Activated B cell treated with CpG ODN at 0.5 μM for 24 hours (primary cell): Measurements from ENCODE around the gene ABCA13. TPM values are rescaled to one million over a fixed set of nuclear protein-coding genes. Genes with fewer than 3 reads are reported as not detected.

Experiments
- ATAC-seq: fragments of 200-7000 bp; cut with Tn5 transposase; one replicate; pipeline ENCODE4 v1.10.0; 2021; ENCODE audit warnings: low read depth, mild to moderate bottlenecking, moderate library complexity
- CTCF ChIA-PET: fragments of 350-600 bp; sonication (Branson Sonifier 250); formaldehyde crosslinking; loops from one replicate; lab custom pipeline; 2021; ENCODE audit warnings: antibody characterized with exemption; lab: Charles Lee
- POLR2A ChIA-PET: fragments of 350-600 bp; sonication (Branson Sonifier 250); formaldehyde crosslinking; loops from one replicate; lab custom pipeline; 2021; ENCODE audit warnings: antibody characterized with exemption; lab: Charles Lee
- DNase-seq: peaks from one replicate; pipeline ENCODE4 v3.0.0; 2022
- H3K27ac Mint-ChIP-seq: one replicate; pipeline ENCODE4 v1.8.0; 2020; ENCODE audit warnings: mixed read lengths
- H3K27me3 Mint-ChIP-seq: one replicate; pipeline ENCODE4 v1.8.0; 2021; ENCODE audit warnings: mixed read lengths
- H3K36me3 Mint-ChIP-seq: one replicate; pipeline ENCODE4 v1.8.0; 2021; ENCODE audit warnings: low read depth, mixed read lengths
- H3K4me1 Mint-ChIP-seq: one replicate; pipeline ENCODE4 v1.8.0; 2021; ENCODE audit warnings: mixed read lengths
- H3K4me3 Mint-ChIP-seq: one replicate; pipeline ENCODE4 v1.8.0; 2020; ENCODE audit warnings: mild to moderate bottlenecking, mixed read lengths
- H3K9me3 Mint-ChIP-seq: one replicate; pipeline ENCODE4 v1.8.0; 2020; ENCODE audit warnings: mixed read lengths
- intact Hi-C: fragments of 100-400 bp; cut with micrococcal nuclease; formaldehyde crosslinking; loops from one replicate; pipeline ENCODE4 v1.15.1; 2024
- total RNA-seq: library from RNA; stranded (reverse); gene quantifications from 2 replicates; pipeline ENCODE4 v1.2.3, GENCODE V29; 2022
- TF ChIP-seq, protein P1 (sequence below): fragments of 200-600 bp; IDR thresholded peaks from one replicate; pipeline ENCODE4 v1.8.0; 2022; ENCODE audit warnings: antibody characterized with exemption, mild to moderate bottlenecking

The ABCA13 gene
- total RNA-seq, 1 donor from 2014 or later = not detected

- ATAC-seq (no peak), DNase-seq (no peak)
- no peak overlapping the region for H3K4me3 Mint-ChIP-seq
- H3K27ac Mint-ChIP-seq = no peak overlapping the region
- no peaks in the 10 kb centered on the region for H3K27me3 Mint-ChIP-seq
- H3K9me3 Mint-ChIP-seq = peaks cover 7% of the 10 kb centered on the region
- ChIA-PET CTCF (no interaction called here), POLR2A (no interaction called here)
- H3K36me3 Mint-ChIP-seq = no peaks in the 10 kb centered on the region
- TF ChIP-seq, protein P1, sequence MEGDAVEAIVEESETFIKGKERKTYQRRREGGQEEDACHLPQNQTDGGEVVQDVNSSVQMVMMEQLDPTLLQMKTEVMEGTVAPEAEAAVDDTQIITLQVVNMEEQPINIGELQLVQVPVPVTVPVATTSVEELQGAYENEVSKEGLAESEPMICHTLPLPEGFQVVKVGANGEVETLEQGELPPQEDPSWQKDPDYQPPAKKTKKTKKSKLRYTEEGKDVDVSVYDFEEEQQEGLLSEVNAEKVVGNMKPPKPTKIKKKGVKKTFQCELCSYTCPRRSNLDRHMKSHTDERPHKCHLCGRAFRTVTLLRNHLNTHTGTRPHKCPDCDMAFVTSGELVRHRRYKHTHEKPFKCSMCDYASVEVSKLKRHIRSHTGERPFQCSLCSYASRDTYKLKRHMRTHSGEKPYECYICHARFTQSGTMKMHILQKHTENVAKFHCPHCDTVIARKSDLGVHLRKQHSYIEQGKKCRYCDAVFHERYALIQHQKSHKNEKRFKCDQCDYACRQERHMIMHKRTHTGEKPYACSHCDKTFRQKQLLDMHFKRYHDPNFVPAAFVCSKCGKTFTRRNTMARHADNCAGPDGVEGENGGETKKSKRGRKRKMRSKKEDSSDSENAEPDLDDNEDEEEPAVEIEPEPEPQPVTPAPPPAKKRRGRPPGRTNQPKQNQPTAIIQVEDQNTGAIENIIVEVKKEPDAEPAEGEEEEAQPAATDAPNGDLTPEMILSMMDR = no peak
- no peaks in the 10 kb centered on the region for H3K4me1 Mint-ChIP-seq
- intact Hi-C loops = no loop called here
Measured at GRCh38 chr7:48441848-48442492, 270.7 kb downstream of the ABCA13 start.

DNA sequence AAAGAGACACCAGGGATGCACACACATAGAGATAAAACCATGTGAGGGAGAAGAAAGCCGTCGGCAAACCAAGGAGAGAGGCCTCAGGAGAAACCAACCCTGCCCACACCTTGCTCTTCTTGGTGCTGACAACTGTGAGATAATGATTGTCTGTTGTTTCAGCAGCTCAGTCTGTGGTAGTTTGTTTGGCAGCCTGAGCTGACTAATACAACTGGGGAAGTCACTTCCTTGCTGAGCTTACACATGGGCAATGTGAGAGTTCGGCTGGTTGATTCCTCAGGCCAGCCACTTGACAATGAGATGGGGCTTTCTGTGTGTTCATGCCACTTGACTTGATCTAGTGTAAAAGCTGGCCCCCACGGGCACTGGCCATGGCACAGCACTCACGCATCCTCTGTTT, 271.8 kb downstream of the ABCA13 start:
- H3K27ac Mint-ChIP-seq = no peak overlapping the region
- POLR2A ChIA-PET = no interaction called here
- ATAC-seq (no peak), DNase-seq (no peak)
- H3K4me1 Mint-ChIP-seq = no peaks in the 10 kb centered on the region
- H3K9me3 Mint-ChIP-seq = peaks cover 7% of the 10 kb centered on the region
- no peak overlapping the region for H3K4me3 Mint-ChIP-seq
- H3K27me3 Mint-ChIP-seq = no peaks in the 10 kb centered on the region
- TF ChIP-seq, protein P1 = no peak
- no peaks in the 10 kb centered on the region for H3K36me3 Mint-ChIP-seq
- intact Hi-C loops = no loop called here
- CTCF ChIA-PET = no interaction called here

DNA sequence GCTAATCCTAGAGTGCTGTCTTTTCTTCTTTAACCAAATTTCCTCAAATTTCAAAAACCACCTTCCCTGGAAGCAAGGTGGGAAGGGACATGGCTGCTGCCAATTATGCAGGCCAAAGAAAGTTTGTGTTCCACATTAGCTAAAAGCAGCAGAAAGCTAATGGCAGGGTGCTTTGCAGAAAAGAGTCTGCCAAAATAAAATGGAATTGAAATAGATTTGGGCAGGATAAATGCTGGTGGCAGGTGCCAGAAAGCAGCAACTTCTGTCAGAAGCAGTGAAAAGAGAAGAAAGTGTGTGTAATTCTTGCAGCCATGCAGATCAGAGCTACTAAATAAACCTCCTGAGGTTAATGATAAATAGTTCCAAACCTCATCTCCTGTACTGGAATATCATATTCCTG, 275.5 kb downstream of the ABCA13 start:
- CTCF ChIA-PET = no interaction called here
- H3K27me3 Mint-ChIP-seq = no peaks in the 10 kb centered on the region
- H3K4me3 Mint-ChIP-seq = no peak overlapping the region
- H3K27ac Mint-ChIP-seq = no peak overlapping the region
- H3K4me1 Mint-ChIP-seq = no peaks in the 10 kb centered on the region
- H3K36me3 Mint-ChIP-seq = no peaks in the 10 kb centered on the region
- H3K9me3 Mint-ChIP-seq = peaks cover 7% of the 10 kb centered on the region
- no peak for ATAC-seq
- no peak for DNase-seq
- POLR2A ChIA-PET = no interaction called here
- intact Hi-C loops = no loop called here
- TF ChIP-seq, protein P1 = no peak

GRCh38 chr7:48452218-48452617, 281.0 kb downstream of the ABCA13 start:
- Mint-ChIP-seq H3K36me3 (no peaks in the 10 kb centered on the region), H3K4me3 (no peak overlapping the region), H3K4me1 (no peaks in the 10 kb centered on the region), H3K27me3 (no peaks in the 10 kb centered on the region), H3K9me3 (no peaks in the 10 kb centered on the region), H3K27ac (no peak overlapping the region)
- ATAC-seq (no peak), DNase-seq (no peak)
- ChIA-PET POLR2A (no interaction called here), CTCF (no interaction called here)
- intact Hi-C loops = no loop called here
- TF ChIP-seq, protein P1 = no peak

DNA sequence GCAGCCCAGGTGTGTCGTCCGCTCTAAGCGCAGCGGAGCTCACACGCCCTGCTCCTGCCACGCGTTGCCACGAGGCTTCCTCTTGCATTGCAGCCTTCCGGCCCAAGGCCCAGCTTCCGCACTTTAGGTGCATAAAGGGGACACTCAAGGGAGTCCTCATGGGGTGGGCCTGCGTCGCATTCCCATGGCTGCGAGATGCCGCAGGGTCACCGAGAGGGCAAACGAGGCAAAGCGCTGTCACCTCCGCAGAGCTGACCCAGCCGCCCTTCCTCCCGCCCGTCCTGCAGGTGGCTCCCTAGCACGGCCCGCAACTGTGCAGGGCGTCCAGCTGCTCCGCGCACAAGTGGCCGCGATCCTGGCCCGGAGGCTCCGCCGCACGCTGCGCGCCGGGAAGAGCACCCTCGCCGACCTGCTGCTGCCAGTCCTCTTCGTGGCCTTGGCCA, 283.5 kb downstream of the ABCA13 start:
- CTCF ChIA-PET = no interaction called here

More for the DNA sequence above, 283.5 kb downstream of the ABCA13 start:
- no peak for ATAC-seq
- TF ChIP-seq, protein P1 = no peak
- Mint-ChIP-seq H3K4me3 (no peak overlapping the region), H3K4me1 (no peaks in the 10 kb centered on the region), H3K9me3 (no peaks in the 10 kb centered on the region), H3K27me3 (no peaks in the 10 kb centered on the region), H3K27ac (no peak overlapping the region), H3K36me3 (no peaks in the 10 kb centered on the region)
- POLR2A ChIA-PET = no interaction called here
- intact Hi-C loops = no loop called here
- no peak for DNase-seq
